ENCODE results near the gene UQCC3. TPM values are rescaled to one million over a fixed set of nuclear protein-coding genes. Genes with fewer than 3 reads are reported as not detected.

UQCC3 gene
- total RNA-seq, 1 donor from 2014 or later, result 27.9 TPM

GRCh38 chr11:62719302-62719978 lies 48.0 kb downstream of the UQCC3 start:
- Histone ChIP-seq H3K4me3 (ENCODE audit: low read depth, low read length) (no peak overlapping the region), H3K36me3 (ENCODE audit: control insufficient read depth, insufficient read depth, low read length) (peaks cover 55% of the 10 kb centered on the region), H3K27me3 (ENCODE audit: control insufficient read depth, insufficient read depth, low read length) (no peaks in the 10 kb centered on the region)
- DNase-seq (ENCODE audit: low read depth), result no peak
- FAIRE-seq, result no peak
- TF ChIP-seq CTCF (IDR thresholded peaks at IDR 0.05; ENCODE audit: insufficient read depth, low read length, severe bottlenecking), result no peak

- Histone ChIP-seq H3K36me3 (ENCODE audit: control insufficient read depth, insufficient read depth, low read length) (peaks cover 40% of the 10 kb centered on the region), H3K4me3 (ENCODE audit: low read depth, low read length) (no peak overlapping the region), H3K27me3 (ENCODE audit: control insufficient read depth, insufficient read depth, low read length) (no peaks in the 10 kb centered on the region)
- FAIRE-seq, result no peak
- no peak for TF ChIP-seq CTCF (IDR thresholded peaks at IDR 0.05; ENCODE audit: insufficient read depth, low read length, severe bottlenecking)
- DNase-seq (ENCODE audit: low read depth), result no peak
Measured at GRCh38 chr11:62721994-62722393, 50.5 kb downstream of the UQCC3 start.

Other genes starting within 250 kb of the UQCC3 start
- gene AHNAK, start 124.9 kb upstream of the UQCC3 start, total RNA-seq, result 354 and 607 TPM in 2 replicates
- 2,058 and 2,441 TPM in 2 replicates for gene EEF1G, start 97.8 kb upstream of the UQCC3 start, total RNA-seq
- gene TUT1, start 80.2 kb upstream of the UQCC3 start, total RNA-seq, result 7.0 and 9.5 TPM in 2 replicates
- 150 and 162 TPM in 2 replicates for gene MTA2, start 69.8 kb upstream of the UQCC3 start, total RNA-seq
- gene EML3, start 58.9 kb upstream of the UQCC3 start, total RNA-seq, result 10.0 and 11.1 TPM in 2 replicates
- 2.6 and 2.8 TPM in 2 replicates for gene ROM1, start 58.4 kb upstream of the UQCC3 start, total RNA-seq
- 24.2 and 26.2 TPM in 2 replicates for gene B3GAT3, start 49.7 kb upstream of the UQCC3 start, total RNA-seq
- 138 TPM in 2 replicates for gene GANAB, start 25.1 kb upstream of the UQCC3 start, total RNA-seq
- gene INTS5, start 18.4 kb upstream of the UQCC3 start, total RNA-seq, result 17.1 and 19.8 TPM in 2 replicates
- gene C11orf98, start 6.5 kb upstream of the UQCC3 start, total RNA-seq, result 79.5 and 83.7 TPM in 2 replicates
- 12.3 and 21.3 TPM in 2 replicates for gene CSKMT, start 6.4 kb upstream of the UQCC3 start, total RNA-seq
- gene LBHD1, start 594 bp downstream of the UQCC3 start, total RNA-seq, result 0.77 and 1.1 TPM in 2 replicates
- gene UBXN1, start 7.4 kb downstream of the UQCC3 start, total RNA-seq, result 176 and 227 TPM in 2 replicates
- 0.26 and 1.2 TPM in 2 replicates for gene LRRN4CL, start 17.9 kb downstream of the UQCC3 start, total RNA-seq
- 23.7 and 42.0 TPM in 2 replicates for gene BSCL2, start 35.8 kb downstream of the UQCC3 start, total RNA-seq
- gene GNG3, start 36.0 kb downstream of the UQCC3 start, total RNA-seq, result not detected in 2 replicates
- 9.2 and 15.2 TPM in 2 replicates for gene HNRNPUL2, start 55.8 kb downstream of the UQCC3 start, total RNA-seq
- 21.4 and 27.4 TPM in 2 replicates for gene TTC9C, start 56.8 kb downstream of the UQCC3 start, total RNA-seq
- gene ZBTB3, start 82.5 kb downstream of the UQCC3 start, total RNA-seq, result 11.0 and 11.6 TPM in 2 replicates
- gene POLR2G, start 89.9 kb downstream of the UQCC3 start, total RNA-seq, result 102 and 121 TPM in 2 replicates
- gene TAF6L, start 99.7 kb downstream of the UQCC3 start, total RNA-seq, result 16.6 and 17.1 TPM in 2 replicates
- gene TMEM179B, start 115.7 kb downstream of the UQCC3 start, total RNA-seq, result 19.0 and 30.0 TPM in 2 replicates
- gene TMEM223, start 120.3 kb downstream of the UQCC3 start, total RNA-seq, result 18.6 and 19.5 TPM in 2 replicates
- 13.4 and 15.3 TPM in 2 replicates for gene NXF1, start 133.8 kb downstream of the UQCC3 start, total RNA-seq
- gene STX5, start 160.4 kb downstream of the UQCC3 start, total RNA-seq, result 31.3 and 36.2 TPM in 2 replicates
- gene TEX54, start 161.2 kb downstream of the UQCC3 start, total RNA-seq, result not detected in 2 replicates
- 59.0 and 113 TPM in 2 replicates for gene WDR74, start 167.9 kb downstream of the UQCC3 start, total RNA-seq
- gene SLC3A2, start 209.2 kb downstream of the UQCC3 start, total RNA-seq, result 1,292 and 1,548 TPM in 2 replicates
- not detected in 2 replicates for gene CHRM1, start 249.7 kb downstream of the UQCC3 start, total RNA-seq